OCI-LY1 (cell line): Measurements from ENCODE around the gene PAPSS1.
"Not testable (repeated sequence)": the region's sequence is repeated elsewhere in the genome, so short reads cannot be mapped to it uniquely, and the experiment has no call there.

Source experiments
- CTCF ChIP-seq: fragments of 200-600 bp; sonication (generic), shearing (Covaris generic); IDR thresholded peaks from 2 replicates; pipeline ENCODE4 v1.5.1; 2017; ENCODE audit warnings: mild to moderate bottlenecking, antibody characterized with exemption, low read length, moderate library complexity, mixed read lengths
- EZH2 ChIP-seq: fragments of 200-600 bp; sonication (generic), shearing (Covaris generic); IDR thresholded peaks from 2 replicates; pipeline ENCODE4 v1.8.0; 2017; ENCODE audit warnings: borderline replicate concordance, mixed run types, mild to moderate bottlenecking, antibody characterized with exemption, low read length, moderate library complexity, mixed read lengths

DNA sequence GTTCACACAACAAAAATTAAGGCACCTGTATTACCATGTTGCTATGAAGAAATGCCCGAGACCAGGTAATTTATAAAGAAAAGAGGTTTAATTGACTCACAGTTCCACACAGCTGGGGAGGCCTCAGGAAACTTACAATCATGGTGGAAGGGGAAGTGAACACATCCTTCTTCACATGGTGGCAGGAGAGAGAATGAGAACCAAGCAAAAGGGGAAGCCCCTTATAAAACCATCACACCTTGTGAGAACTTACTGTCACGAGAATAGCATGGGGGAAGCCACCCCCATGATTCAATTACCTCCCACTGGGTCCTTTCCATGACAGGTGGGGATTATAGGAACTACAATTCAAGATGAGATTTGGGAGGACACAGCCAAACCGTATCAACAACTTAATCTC, 68.6 kb downstream of the PAPSS1 start:
- TF ChIP-seq CTCF, EZH2: not testable (repeated sequence)
